Smooth muscle cell (in vitro differentiated cells): Measurements from ENCODE around the gene KRT80. TPM values are rescaled to one million over a fixed set of nuclear protein-coding genes. Genes with fewer than 3 reads are reported as not detected.
A peak's percentile ranks its signal among the peaks of the same experiment; 100 is the strongest.

Source experiments
- DNase-seq: peaks from one replicate; lab custom pipeline; 2025; ENCODE audit not compliant: unreplicated experiment; lab: John Stamatoyannopoulos, UW
- H2AFZ ChIP-seq: fragments of 200-600 bp; sonication (generic); 2 replicates; pipeline ENCODE4 v1.6.0; 2016; ENCODE audit warnings: antibody characterized with exemption, low read depth, mild to moderate bottlenecking
- H3F3A ChIP-seq: fragments of 200-600 bp; sonication (generic); 2 replicates; pipeline ENCODE4 v1.6.0; 2017; ENCODE audit warnings: antibody characterized with exemption, low read depth
- H3K27ac ChIP-seq: fragments of 200-600 bp; sonication (generic); 2 replicates; pipeline ENCODE4 v1.5.1; 2016; ENCODE audit warnings: low read depth, mild to moderate bottlenecking
- H3K27me3 ChIP-seq: fragments of 200-600 bp; sonication (generic); 2 replicates; pipeline ENCODE4 v1.6.1; 2016; ENCODE audit warnings: low read depth, mild to moderate bottlenecking
- H3K36me3 ChIP-seq: fragments of 200-600 bp; sonication (generic); 2 replicates; pipeline ENCODE4 v1.5.1; 2016; ENCODE audit warnings: low read depth
- H3K4me1 ChIP-seq: fragments of 200-600 bp; sonication (generic); 2 replicates; pipeline ENCODE4 v1.5.1; 2016; ENCODE audit warnings: low read depth
- H3K4me2 ChIP-seq: fragments of 200-600 bp; sonication (generic); 2 replicates; pipeline ENCODE4 v1.6.0; 2016; ENCODE audit warnings: mild to moderate bottlenecking
- H3K4me3 ChIP-seq: fragments of 200-600 bp; sonication (generic); 2 replicates; pipeline ENCODE4 v1.5.1; 2016; ENCODE audit warnings: mild to moderate bottlenecking
- H3K79me2 ChIP-seq: fragments of 200-600 bp; sonication (generic); 2 replicates; pipeline ENCODE4 v1.6.0; 2016; ENCODE audit warnings: low read depth, mild to moderate bottlenecking
- H3K9ac ChIP-seq: fragments of 200-600 bp; sonication (generic); 2 replicates; pipeline ENCODE4 v1.6.0; 2016; ENCODE audit warnings: low read depth
- H3K9me3 ChIP-seq: fragments of 200-600 bp; sonication (generic); replicated peaks from 2 replicates; pipeline ENCODE4 v1.5.1; 2016; ENCODE audit warnings: low read depth
- H4K20me1 ChIP-seq: fragments of 200-600 bp; sonication (generic); 2 replicates; pipeline ENCODE4 v1.6.0; 2016; ENCODE audit warnings: low read depth
- CTCF ChIP-seq: fragments of 200-600 bp; sonication (generic); IDR thresholded peaks from 2 replicates; pipeline ENCODE4 v1.5.1; 2017; ENCODE audit warnings: borderline replicate concordance, mild to moderate bottlenecking, antibody characterized with exemption; ENCODE audit not compliant: insufficient read depth, poor library complexity, severe bottlenecking
- WGBS: methylation state at CpG from one replicate; pipeline ENCODE4 v1.1.7; 2016; ENCODE audit warnings: low lambda C conversion rate; 5-methylcytosine and 5-hydroxymethylcytosine counted together
- polyA plus RNA-seq: library from polyadenylated mRNA; unstranded; fragments of >200 nt; fragmentation: Nextera tagmentation; extraction: Ambion mirVana; gene quantifications from 2 replicates; pipeline ENCODE4 v1.2.1, GENCODE V29; 2016
- total RNA-seq: library from RNA; depleted of rRNA; stranded (reverse); fragments of >200 nt; gene quantifications from 2 replicates; pipeline ENCODE4 v1.2.3, GENCODE V29; 2014

Gene KRT80
- total and polyA plus RNA-seq, 2 experiments from 2014 or later: 5.1 to 11.7 TPM

- 63% methylated on average over 9 of the region's 9 CpGs for WGBS
- no peak overlapping the region for H3K9ac ChIP-seq
These were observed 8.8 kb downstream of the KRT80 start for GRCh38 chr12:52182898-52183543.

GRCh38 chr12:52182384-52182783 is 9.4 kb downstream of the KRT80 start:
- DNase-seq: no peak
- H2AFZ ChIP-seq: no peak overlapping the region
- no peak overlapping the region for H3K4me3 ChIP-seq
- H3K4me2 ChIP-seq: peak overlapping the region; percentile 46
- H3K27ac ChIP-seq: peak overlapping the region; percentile 82
- H4K20me1 ChIP-seq: no peaks in the 10 kb centered on the region
- peaks cover 11% of the 10 kb centered on the region for H3F3A ChIP-seq
- 83% methylated on average over 5 of the region's 5 CpGs for WGBS
- no peaks in the 10 kb centered on the region for H3K9me3 ChIP-seq
- peak overlapping the region; percentile 38 for H3K9ac ChIP-seq
- TF ChIP-seq CTCF: no peak
- H3K79me2 ChIP-seq: no peaks in the 10 kb centered on the region
- H3K27me3 ChIP-seq: no peaks in the 10 kb centered on the region
- H3K36me3 ChIP-seq: no peaks in the 10 kb centered on the region
- peaks cover 27% of the 10 kb centered on the region for H3K4me1 ChIP-seq

More at GRCh38 chr12:52182898-52183543, 8.8 kb downstream of the KRT80 start:
- TF ChIP-seq CTCF: no peak
- no peaks in the 10 kb centered on the region for H3K79me2 ChIP-seq
- peaks cover 11% of the 10 kb centered on the region for H3F3A ChIP-seq
- H3K9me3 ChIP-seq: no peaks in the 10 kb centered on the region
- H3K4me1 ChIP-seq: peaks cover 27% of the 10 kb centered on the region
- peak overlapping the region; percentile 82 for H3K27ac ChIP-seq
- DNase-seq: no peak
- H3K36me3 ChIP-seq: no peaks in the 10 kb centered on the region
- H3K4me3 ChIP-seq: no peak overlapping the region
- H2AFZ ChIP-seq: no peak overlapping the region
- H3K4me2 ChIP-seq: no peak overlapping the region
- no peaks in the 10 kb centered on the region for H4K20me1 ChIP-seq
- no peaks in the 10 kb centered on the region for H3K27me3 ChIP-seq

- no peaks in the 10 kb centered on the region for H3K79me2 ChIP-seq
- H3K9me3 ChIP-seq: no peaks in the 10 kb centered on the region
- no peaks in the 10 kb centered on the region for H3K27me3 ChIP-seq
- peak overlapping the region; percentile 82 for H3K27ac ChIP-seq
- no peaks in the 10 kb centered on the region for H4K20me1 ChIP-seq
- peak overlapping the region; percentile 46 for H3K4me2 ChIP-seq
- H2AFZ ChIP-seq: peak overlapping the region; percentile 4
- no peak for DNase-seq
- H3F3A ChIP-seq: peaks cover 8% of the 10 kb centered on the region
- no peak for TF ChIP-seq CTCF
- WGBS: 11% methylated on average over 9 of the region's 9 CpGs
- no peak overlapping the region for H3K4me3 ChIP-seq
- no peaks in the 10 kb centered on the region for H3K36me3 ChIP-seq
- peak overlapping the region; percentile 54 for H3K9ac ChIP-seq
- H3K4me1 ChIP-seq: peaks cover 27% of the 10 kb centered on the region
These were observed 10.1 kb downstream of the KRT80 start for GRCh38 chr12:52181746-52182145.
